SK-N-SH (cell line): ENCODE measurements around the gene ARL14EP. TPM values are rescaled to one million over a fixed set of nuclear protein-coding genes. Genes with fewer than 3 reads are reported as not detected.
A peak's percentile ranks its signal among the peaks of the same experiment; 100 is the strongest.

Experiments used
- CTCF ChIA-PET: fragments of 300-600, 350-600 bp; formaldehyde crosslinking; extraction: SDS; loops from one replicate; lab custom pipeline; 2021; lab: Yijun Ruan, JAX
- POLR2A ChIA-PET: fragments of 350-600 bp; sonication (Branson Sonifier 250); formaldehyde crosslinking; extraction: SDS; loops from one replicate; lab custom pipeline; 2020; ENCODE audit warnings: antibody characterized with exemption, inconsistent platforms; lab: Yijun Ruan, JAX
- DNase-seq: peaks from one replicate; pipeline ENCODE4 v3.0.0; 2012
- H2AFZ ChIP-seq: fragments of 200-600 bp; sonication (generic); 2 replicates; pipeline ENCODE4 v1.8.1; 2016; ENCODE audit warnings: antibody characterized with exemption, mild to moderate bottlenecking, low read depth
- H3F3A ChIP-seq: fragments of 200-600 bp; sonication (generic); replicated peaks from 2 replicates; pipeline ENCODE3; 2016; ENCODE audit warnings: antibody characterized with exemption, mild to moderate bottlenecking; ENCODE audit not compliant: insufficient read depth
- H3K27ac ChIP-seq, 2 experiments: fragments of 200-500 bp in 1 of 2; fragments of 200-600 bp in 1 of 2; sonication (Bioruptor generic) in 1 of 2; sonication (generic), shearing (Covaris generic) in 1 of 2; 2 replicates each; pipeline versions ENCODE4 v1.5.1 to v1.6.1; 2014 to 2016; ENCODE audit warnings: low read depth in 2 of 2, inconsistent platforms in 1 of 2, low read length in 1 of 2, mild to moderate bottlenecking in 1 of 2, mixed read lengths in 1 of 2
- H3K27me3 ChIP-seq: fragments of 200-600 bp; sonication (generic), shearing (Covaris generic); 2 replicates; pipeline ENCODE4 v1.6.1; 2016; ENCODE audit warnings: mixed run types; ENCODE audit not compliant: insufficient read depth
- H3K36me3 ChIP-seq, 2 experiments: fragments of 200-500 bp in 1 of 2; fragments of 200-600 bp in 1 of 2; sonication (Bioruptor generic) in 1 of 2; sonication (generic) in 1 of 2; replicated peaks in 1 of 2; 2 replicates each; pipeline versions ENCODE3 to v1.5.1; 2014 to 2016; ENCODE audit warnings: low read length in 1 of 2, mild to moderate bottlenecking in 1 of 2; ENCODE audit not compliant: insufficient read depth in 2 of 2, control insufficient read depth in 1 of 2
- H3K4me1 ChIP-seq, 2 experiments: fragments of 200-500 bp in 1 of 2; fragments of 200-600 bp in 1 of 2; sonication (Bioruptor generic) in 1 of 2; sonication (generic), shearing (Covaris generic) in 1 of 2; 2 replicates each; pipeline versions ENCODE4 v1.5.1 to v1.6.1; 2014 to 2016; ENCODE audit warnings: low read depth in 1 of 2, low read length in 1 of 2, mixed run types in 1 of 2; ENCODE audit not compliant: insufficient read depth in 2 of 2, control insufficient read depth in 1 of 2
- H3K4me2 ChIP-seq: fragments of 200-600 bp; sonication (generic), shearing (Covaris generic); 2 replicates; pipeline ENCODE4 v1.6.1; 2017; ENCODE audit warnings: mixed run types
- H3K4me3 ChIP-seq, 2 experiments: fragments of 200-500 bp in 1 of 2; fragments of 200-600 bp in 1 of 2; sonication (Bioruptor generic) in 1 of 2; sonication (generic), shearing (Covaris generic) in 1 of 2; 2 replicates each; pipeline versions ENCODE4 v1.5.1 to v1.8.1; 2014 to 2016; ENCODE audit warnings: low read depth in 2 of 2, inconsistent platforms in 1 of 2, low read length in 1 of 2, mild to moderate bottlenecking in 1 of 2, mixed read lengths in 1 of 2, moderate library complexity in 1 of 2
- H3K79me2 ChIP-seq: fragments of 200-600 bp; sonication (generic); 2 replicates; pipeline ENCODE4 v1.8.1; 2017; ENCODE audit warnings: mild to moderate bottlenecking; ENCODE audit not compliant: insufficient read depth
- H3K9ac ChIP-seq: fragments of 200-600 bp; sonication (generic); 2 replicates; pipeline ENCODE4 v1.6.1; 2017; ENCODE audit warnings: mixed run types
- H3K9me2 ChIP-seq: fragments of 200-600 bp; sonication (generic); 2 replicates; pipeline ENCODE4 v1.6.1; 2017; ENCODE audit warnings: mixed run types
- H3K9me3 ChIP-seq: fragments of 200-600 bp; sonication (generic); 2 replicates; pipeline ENCODE4 v1.6.1; 2017; ENCODE audit warnings: mixed run types, mild to moderate bottlenecking, moderate library complexity
- H4K20me1 ChIP-seq: fragments of 200-600 bp; sonication (generic); 2 replicates; pipeline ENCODE4 v1.6.1; 2017; ENCODE audit warnings: mild to moderate bottlenecking, mixed run types; ENCODE audit not compliant: insufficient read depth
- CHD2 ChIP-seq: fragments of 150-350 bp; IDR thresholded peaks from 2 replicates; pipeline ENCODE4 v1.6.1; 2018; ENCODE audit warnings: low read length; ENCODE audit not compliant: partially characterized antibody
- CTCF ChIP-seq: fragments of 200-600 bp; sonication (generic); IDR thresholded peaks from 2 replicates; pipeline ENCODE4 v1.6.1; 2017; ENCODE audit warnings: antibody characterized with exemption, mild to moderate bottlenecking, moderate library complexity
- ELF1 ChIP-seq: IDR thresholded peaks from 2 replicates; pipeline ENCODE4 v1.4.0; 2012
- EP300 ChIP-seq, 2 experiments: IDR thresholded peaks; 2 replicates each; pipeline versions ENCODE4 v1.4.0 to v1.6.1; 2012; ENCODE audit warnings: borderline replicate concordance in 1 of 2, low read depth in 1 of 2, low read length in 1 of 2
- EZH2phosphoT487 ChIP-seq: fragments of 200-600 bp; sonication (generic); IDR thresholded peaks from 2 replicates; pipeline ENCODE4 v1.6.1; 2017; ENCODE audit warnings: low read depth, mixed run types, mild to moderate bottlenecking, antibody characterized with exemption, moderate library complexity, borderline replicate concordance
- FOXM1 ChIP-seq: IDR thresholded peaks from 2 replicates; pipeline ENCODE4 v1.4.0; 2012; ENCODE audit warnings: low read depth, mild to moderate bottlenecking
- GABPA ChIP-seq: IDR thresholded peaks from 2 replicates; pipeline ENCODE4 v1.4.0; 2012; ENCODE audit warnings: low read depth, mild to moderate bottlenecking
- GATA2 ChIP-seq: sonication (generic); formaldehyde crosslinking; IDR thresholded peaks from 2 replicates; pipeline ENCODE4 v1.5.0; 2020; ENCODE audit warnings: mild to moderate bottlenecking, missing genetic modification reagents
- IRF3 ChIP-seq: fragments of 150-350 bp; IDR thresholded peaks from 2 replicates; pipeline ENCODE4 v1.6.1; 2016; ENCODE audit warnings: mild to moderate bottlenecking, low read depth, low read length
- MAX ChIP-seq: IDR thresholded peaks from 2 replicates; pipeline ENCODE4 v1.4.0; 2012; ENCODE audit warnings: low read depth
- MEF2A ChIP-seq: IDR thresholded peaks from 2 replicates; pipeline ENCODE4 v1.4.0; 2012; ENCODE audit warnings: low read depth, borderline replicate concordance
- MXI1 ChIP-seq: IDR thresholded peaks from 2 replicates; pipeline ENCODE4 v1.6.1; 2012; ENCODE audit warnings: mild to moderate bottlenecking, low read depth, low read length, improper control_type of control experiment
- NRF1 ChIP-seq: IDR thresholded peaks from 2 replicates; pipeline ENCODE4 v1.6.1; 2012; ENCODE audit warnings: low read depth, mild to moderate bottlenecking, low read length
- POLR2AphosphoS5 ChIP-seq: IDR thresholded peaks from 2 replicates; pipeline ENCODE4 v1.6.1; 2012; ENCODE audit warnings: low read depth, low read length
- RAD21 ChIP-seq: IDR thresholded peaks from 2 replicates; pipeline ENCODE4 v1.6.1; 2012; ENCODE audit warnings: mild to moderate bottlenecking, low read length
- SIN3A ChIP-seq: IDR thresholded peaks from 2 replicates; pipeline ENCODE4 v1.6.1; 2012; ENCODE audit warnings: low read depth, mild to moderate bottlenecking, low read length, moderate library complexity, borderline replicate concordance
- SMC3 ChIP-seq: IDR thresholded peaks from 2 replicates; pipeline ENCODE4 v1.6.1; 2012; ENCODE audit warnings: low read depth, low read length, improper control_type of control experiment
- TCF12 ChIP-seq: IDR thresholded peaks from 2 replicates; pipeline ENCODE4 v1.4.0; 2012
- TEAD4 ChIP-seq: IDR thresholded peaks from 2 replicates; pipeline ENCODE4 v1.4.0; 2012; ENCODE audit warnings: mild to moderate bottlenecking, borderline replicate concordance; ENCODE audit not compliant: insufficient read depth
- USF1 ChIP-seq: IDR thresholded peaks from 2 replicates; pipeline ENCODE4 v1.4.0; 2012; ENCODE audit warnings: low read depth, borderline replicate concordance
- YY1 ChIP-seq: IDR thresholded peaks from 2 replicates; pipeline ENCODE4 v1.4.0; 2012; ENCODE audit warnings: low read depth, mild to moderate bottlenecking
- WGBS: methylation state at CpG from one replicate; pipeline ENCODE4 v1.1.6; 2017; ENCODE audit warnings: low lambda C conversion rate; 5-methylcytosine and 5-hydroxymethylcytosine counted together
- polyA plus RNA-seq, 3 experiments: library from polyadenylated mRNA; depleted of rRNA; stranded (reverse); fragments of >200 nt; gene quantifications; 2 replicates each; pipeline ENCODE4 v1.2.3, GENCODE V29; 2012

ARL14EP gene
- polyA plus RNA-seq, 1 of the 3 experiments (the other 2 are of a cell fraction): 7.0 TPM

- Histone ChIP-seq H3F3A (no peaks in the 10 kb centered on the region), H3K36me3 (no peaks in the 10 kb centered on the region), H3K9me3 (no peaks in the 10 kb centered on the region; the same call in 1 of the 2 replicates), H3K79me2 (no peaks in the 10 kb centered on the region), H3K27ac (no peak overlapping the region), H3K9me2 (no peaks in the 10 kb centered on the region), H3K27me3 (no peaks in the 10 kb centered on the region), H3K4me3 (no peak overlapping the region), H3K4me1 (no peaks in the 10 kb centered on the region), H4K20me1 (no peaks in the 10 kb centered on the region), H3K9ac (no peak overlapping the region), H2AFZ (no peak overlapping the region), H3K4me2 (no peak overlapping the region)
- no peak for DNase-seq
- 52% methylated on average over 2 of the region's 2 CpGs for WGBS
- ChIA-PET POLR2A (no interaction called here), CTCF (interaction anchor here (0.8 to 1.5 kb wide), 3 partner anchors 22 to 32 kb away, joined by 3 to 4 read pairs (median 3); no protein-coding TSS in a partner anchor)
- no peak for TF ChIP-seq RAD21
- TF ChIP-seq GATA2 (CRISPR knock-in tag): no peak
- TF ChIP-seq MXI1: no peak
- TF ChIP-seq FOXM1: no peak
- no peak for TF ChIP-seq GABPA
- no peak for TF ChIP-seq MEF2A
- TF ChIP-seq CHD2: no peak
- TF ChIP-seq USF1: no peak
- no peak for TF ChIP-seq MAX
- TF ChIP-seq SIN3A: no peak
Observed at GRCh38 chr11:30313580-30313979, 9.3 kb upstream of the ARL14EP start.

GRCh38 chr11:30314625-30315024 is 8.3 kb upstream of the ARL14EP start:
- POLR2A ChIA-PET: no interaction called here
- DNase-seq: no peak
- H3K27ac ChIP-seq: no peak overlapping the region
- no peaks in the 10 kb centered on the region for H3K9me2 ChIP-seq
- no peak overlapping the region for H3K9ac ChIP-seq
- no peak overlapping the region for H3K4me3 ChIP-seq
- CTCF ChIA-PET: interaction anchor here (1.3 to 1.5 kb wide), 4 partner anchors 8 to 186 kb away, joined by 3 to 10 read pairs (median 5); partner anchors contain the start of gene ARL14EP
- no peak overlapping the region for H2AFZ ChIP-seq
- no peak overlapping the region for H3K4me2 ChIP-seq
- H3K36me3 ChIP-seq: no peaks in the 10 kb centered on the region
- H3K79me2 ChIP-seq: no peaks in the 10 kb centered on the region
- no peaks in the 10 kb centered on the region for H3K27me3 ChIP-seq
- no peaks in the 10 kb centered on the region; the same call in 1 of the 2 replicates for H3K9me3 ChIP-seq
- no peaks in the 10 kb centered on the region for H4K20me1 ChIP-seq
- no peaks in the 10 kb centered on the region for H3K4me1 ChIP-seq
- no peaks in the 10 kb centered on the region for H3F3A ChIP-seq
- TF ChIP-seq GATA2 (CRISPR knock-in tag) (no peak), SMC3 (peak; percentile 43), ELF1 (no peak), FOXM1 (no peak), CHD2 (no peak), IRF3 (no peak), USF1 (no peak), GABPA (no peak), EP300 (IDR thresholded peaks at IDR 0.05; ENCODE audit: borderline replicate concordance in 1 of 2, low read depth in 1 of 2, low read length in 1 of 2) (no peak), TEAD4 (no peak), MEF2A (no peak), TCF12 (no peak), EZH2phosphoT487 (no peak), NRF1 (no peak), CTCF (peak; percentile 80), POLR2AphosphoS5 (no peak), MXI1 (no peak), YY1 (no peak), RAD21 (peak; percentile 55)
